GM12865 (cell line): ENCODE data around the gene ADNP.

Source experiments
- DNase-seq: peaks from one replicate; pipeline ENCODE4 v3.0.0; 2010; ENCODE audit warnings: low read depth
- H3K4me3 ChIP-seq: 2 replicates; pipeline ENCODE4 v1.5.1; 2011; ENCODE audit warnings: mild to moderate bottlenecking, low read depth, low read length, control low read depth
- CTCF ChIP-seq: IDR thresholded peaks from 2 replicates; pipeline ENCODE4 v1.5.1; 2011; ENCODE audit warnings: low read length, control low read depth, low read depth, inconsistent platforms; ENCODE audit not compliant: insufficient read depth; ENCODE audit errors: missing control alignments

Gene ADNP

GRCh38 chr20:50924261-50924920 is 6.8 kb downstream of the ADNP start:
- TF ChIP-seq CTCF, result no peak
- H3K4me3 ChIP-seq, result no peak overlapping the region
- DNase-seq, result no peak

GRCh38 chr20:50921803-50922501 is 9.3 kb downstream of the ADNP start:
- H3K4me3 ChIP-seq, result no peak overlapping the region
- no peak for TF ChIP-seq CTCF
- DNase-seq, result no peak

DNA sequence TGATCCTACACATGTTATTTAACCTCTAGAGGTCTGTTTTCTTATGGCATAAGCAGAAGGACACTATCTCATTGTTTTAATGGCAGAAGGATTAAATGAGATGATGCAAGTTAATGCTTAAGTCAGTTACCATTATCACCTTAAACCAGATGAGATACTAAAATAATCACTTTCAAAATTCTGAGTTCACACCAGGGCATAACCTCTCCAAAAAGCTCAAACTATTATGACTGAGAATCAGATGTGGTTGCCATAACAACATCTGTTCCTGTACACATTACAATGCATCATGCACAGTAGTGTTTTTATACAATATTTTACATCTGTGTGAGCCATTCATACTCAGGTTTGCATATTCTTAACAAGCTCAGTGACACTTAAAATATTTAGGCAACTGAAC is 10.2 kb downstream of the ADNP start:
- no peak for DNase-seq
- TF ChIP-seq CTCF, result no peak
- no peak overlapping the region for H3K4me3 ChIP-seq

- no peak for DNase-seq
- TF ChIP-seq CTCF, result no peak
- H3K4me3 ChIP-seq, result no peak overlapping the region
These were observed 11.7 kb downstream of the ADNP start for GRCh38 chr20:50919567-50919966.

DNA sequence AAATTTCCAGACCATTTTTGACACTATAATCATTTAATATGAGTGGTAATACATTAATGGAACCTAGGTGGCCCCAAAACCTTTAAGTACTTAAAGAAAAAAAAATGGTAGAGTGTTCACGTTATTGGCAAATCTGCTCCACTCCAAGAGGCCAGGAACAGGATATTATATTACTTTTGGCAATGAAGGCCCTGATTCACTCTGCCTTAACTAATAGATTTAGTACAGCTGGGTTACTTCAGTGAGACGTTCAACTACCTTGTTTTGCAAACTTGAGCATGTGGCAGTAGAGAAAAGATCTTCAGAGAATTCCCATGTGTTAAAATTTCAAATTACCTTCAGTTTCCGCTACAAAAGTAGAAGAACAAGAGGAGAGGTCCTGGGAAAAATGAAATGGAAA is 12.8 kb downstream of the ADNP start:
- no peak overlapping the region for H3K4me3 ChIP-seq
- no peak for TF ChIP-seq CTCF
- DNase-seq, result no peak

DNA sequence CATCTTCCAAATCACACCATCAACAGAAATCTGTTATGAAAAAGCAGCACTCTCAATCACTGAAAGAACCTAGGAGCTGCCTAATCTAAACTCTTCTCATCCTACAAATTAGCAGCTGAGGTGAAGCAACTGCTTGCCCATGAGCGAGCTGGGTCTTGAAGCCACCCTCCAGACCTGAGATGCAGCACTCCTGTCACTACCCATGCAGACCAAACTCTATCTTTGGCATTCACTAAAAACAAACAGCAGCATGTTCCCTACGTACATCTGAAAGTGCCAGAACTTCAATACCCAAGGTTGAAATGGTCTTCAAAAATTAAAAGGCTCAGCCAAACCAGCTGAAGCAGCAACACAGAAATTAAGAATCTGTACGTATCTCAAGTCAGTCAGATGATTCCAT is 14.3 kb downstream of the ADNP start:
- H3K4me3 ChIP-seq, result no peak overlapping the region
- no peak for TF ChIP-seq CTCF
- DNase-seq, result no peak

GRCh38 chr20:50916257-50916656 is 15.0 kb downstream of the ADNP start:
- no peak overlapping the region for H3K4me3 ChIP-seq
- TF ChIP-seq CTCF, result no peak
- no peak for DNase-seq
